MCF 10A (cell line): ENCODE results near the gene AIG1. TPM values are rescaled to one million over a fixed set of nuclear protein-coding genes. Genes with fewer than 3 reads are reported as not detected.

Experiments used
- BruUV-seq: library from RNA; stranded (reverse); fragments of 400-500 nt; replicated peaks from 2 replicates; lab custom pipeline; 2021; lab: Mats Ljungman, UMichigan
- CTCF ChIA-PET: fragments of 300-600 bp; sonication (Branson Sonifier 250); formaldehyde crosslinking; extraction: SDS; loops from one replicate; lab custom pipeline; 2021; ENCODE audit warnings: antibody characterized with exemption, inconsistent platforms; lab: Yijun Ruan, JAX
- POLR2A ChIA-PET: fragments of 300-600, 350-650 bp; sonication (Branson Sonifier 250); formaldehyde crosslinking; extraction: SDS; loops from one replicate; lab custom pipeline; 2020; ENCODE audit warnings: antibody characterized with exemption, inconsistent platforms; lab: Yijun Ruan, JAX
- DNase-seq: peaks from one replicate; pipeline ENCODE4 v3.0.0-alpha.2; 2018; ENCODE audit not compliant: unreplicated experiment
- H3K27ac Mint-ChIP-seq: one replicate; pipeline ENCODE4 v1.8.0; 2022; ENCODE audit warnings: mild to moderate bottlenecking, low read depth, mixed read lengths; ENCODE audit not compliant: unreplicated experiment
- H3K27me3 Mint-ChIP-seq: one replicate; pipeline ENCODE4 v1.8.0; 2022; ENCODE audit warnings: mixed read lengths; ENCODE audit not compliant: insufficient read depth, unreplicated experiment
- H3K36me3 Mint-ChIP-seq: one replicate; pipeline ENCODE4 v1.8.0; 2022; ENCODE audit warnings: mild to moderate bottlenecking, moderate library complexity, mixed read lengths; ENCODE audit not compliant: insufficient read depth, unreplicated experiment
- H3K4me1 Mint-ChIP-seq: one replicate; pipeline ENCODE4 v1.8.0; 2022; ENCODE audit warnings: mixed read lengths; ENCODE audit not compliant: insufficient read depth, unreplicated experiment
- H3K4me3 Mint-ChIP-seq: one replicate; pipeline ENCODE4 v1.8.0; 2022; ENCODE audit warnings: mild to moderate bottlenecking, moderate library complexity, mixed read lengths; ENCODE audit not compliant: unreplicated experiment
- H3K9me3 Mint-ChIP-seq: one replicate; pipeline ENCODE4 v1.8.0; 2022; ENCODE audit warnings: mixed read lengths; ENCODE audit not compliant: unreplicated experiment
- CTCF ChIP-seq: fragments of 200-600 bp; IDR thresholded peaks from one replicate; pipeline ENCODE4 v1.8.0; 2022; ENCODE audit warnings: antibody characterized with exemption, mild to moderate bottlenecking; ENCODE audit not compliant: unreplicated experiment
- intact Hi-C: fragments of 100-400 bp; cut with micrococcal nuclease; formaldehyde crosslinking; loops from 2 replicates; pipeline ENCODE4 v1.14.1; 2022
- total RNA-seq: library from RNA; stranded (reverse); gene quantifications from 2 replicates; pipeline ENCODE4 v1.2.3, GENCODE V29; 2022

The AIG1 gene
- total RNA-seq, 1 experiment from 2014 or later: 106 TPM

DNA sequence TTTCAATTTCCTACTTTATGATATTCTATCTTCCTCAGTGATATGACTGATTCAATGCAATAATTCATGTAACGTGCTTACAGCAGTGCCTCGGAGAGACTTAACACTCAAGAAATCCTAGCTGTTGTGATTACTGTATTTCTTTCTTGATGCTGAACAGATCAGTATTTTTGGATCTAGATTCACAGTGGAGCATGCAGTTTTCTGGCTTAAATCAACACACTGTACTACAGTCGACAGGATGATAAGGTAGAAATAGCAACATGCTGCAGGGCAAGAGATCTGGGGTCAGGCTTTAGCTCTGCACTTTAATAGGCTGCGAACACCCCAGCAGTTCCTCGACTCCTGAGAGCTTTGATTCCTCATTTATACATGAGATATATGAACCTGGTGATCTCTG, 161.0 kb downstream of the AIG1 start:
- no peak for DNase-seq
- no TSS peak for BruUV-seq
- ChIA-PET POLR2A (interaction anchor here (0.7 kb wide), 1 partner anchor 176 kb away, joined by 3 read pairs; no protein-coding TSS in a partner anchor), CTCF (no interaction called here)
- peaks cover 10% of the 10 kb centered on the region for H3K4me1 Mint-ChIP-seq
- H3K4me3 Mint-ChIP-seq: no peak overlapping the region
- H3K27me3 Mint-ChIP-seq: no peaks in the 10 kb centered on the region
- peaks cover 5% of the 10 kb centered on the region for H3K36me3 Mint-ChIP-seq
- no peaks in the 10 kb centered on the region for H3K9me3 Mint-ChIP-seq
- intact Hi-C loops: no loop called here
- no peak for TF ChIP-seq CTCF
- no peak overlapping the region for H3K27ac Mint-ChIP-seq

DNA sequence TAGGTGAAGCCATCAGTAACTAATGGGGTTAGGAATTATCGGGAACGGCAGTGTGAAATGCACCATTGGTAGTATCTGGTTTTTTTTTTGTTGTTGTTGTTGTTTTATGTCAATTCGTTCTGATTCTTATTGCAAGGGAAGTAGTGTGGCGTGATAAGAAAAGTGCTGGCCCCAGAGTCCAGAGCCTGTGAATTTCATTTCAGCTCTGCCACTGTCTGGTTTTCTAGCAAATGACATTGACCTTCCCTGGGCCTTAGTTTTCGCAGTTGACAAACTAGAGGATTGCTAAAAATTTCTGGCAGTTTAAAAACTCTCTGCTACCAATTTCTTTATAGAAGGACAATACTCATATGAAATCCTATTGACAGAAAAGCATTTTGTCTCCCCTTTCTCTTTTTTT, 161.6 kb downstream of the AIG1 start:
- H3K27ac Mint-ChIP-seq: no peak overlapping the region
- TF ChIP-seq CTCF: no peak
- BruUV-seq: no TSS peak

GRCh38 chr6:143222801-143223231, 162.1 kb downstream of the AIG1 start:
- ChIA-PET POLR2A (no interaction called here), CTCF (interaction anchor here (0.9 kb wide), 1 partner anchor 529 kb away, joined by 3 read pairs; no protein-coding TSS in a partner anchor)
- Mint-ChIP-seq H3K4me1 (peaks cover 10% of the 10 kb centered on the region), H3K9me3 (no peaks in the 10 kb centered on the region), H3K36me3 (peaks cover 5% of the 10 kb centered on the region), H3K27me3 (no peaks in the 10 kb centered on the region), H3K27ac (no peak overlapping the region), H3K4me3 (no peak overlapping the region)
- BruUV-seq: no TSS peak
- TF ChIP-seq CTCF: no peak
- intact Hi-C loops: no loop called here
- no peak for DNase-seq

More for the DNA sequence above, 161.6 kb downstream of the AIG1 start:
- H3K4me1 Mint-ChIP-seq: peaks cover 10% of the 10 kb centered on the region
- intact Hi-C loops: no loop called here
- DNase-seq: no peak
- ChIA-PET POLR2A (no interaction called here), CTCF (interaction anchor here (0.9 kb wide), 1 partner anchor 529 kb away, joined by 3 read pairs; no protein-coding TSS in a partner anchor)
- H3K36me3 Mint-ChIP-seq: peaks cover 5% of the 10 kb centered on the region
- H3K27me3 Mint-ChIP-seq: no peaks in the 10 kb centered on the region
- no peaks in the 10 kb centered on the region for H3K9me3 Mint-ChIP-seq
- H3K4me3 Mint-ChIP-seq: no peak overlapping the region

DNA sequence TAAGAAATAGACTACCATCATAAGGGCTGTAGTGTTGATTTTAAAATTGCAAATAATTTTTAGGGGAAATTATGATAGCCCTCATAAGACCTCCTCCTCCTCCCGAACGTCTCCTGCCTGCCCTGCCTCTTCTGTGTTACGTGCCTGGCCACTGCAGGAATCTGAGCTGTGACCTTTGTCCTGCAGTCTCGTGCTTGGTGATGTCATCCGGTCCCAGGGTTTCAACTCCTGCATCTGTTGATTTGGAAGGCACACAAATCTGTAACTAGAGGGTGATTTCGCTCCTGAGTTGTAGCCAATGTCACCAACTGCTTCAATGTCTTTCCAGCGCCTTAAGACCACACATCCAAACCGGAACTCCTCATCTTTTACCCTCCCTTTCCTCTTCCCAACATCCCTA, 163.2 kb downstream of the AIG1 start:
- intact Hi-C loops: no loop called here
- Mint-ChIP-seq H3K36me3 (peaks cover 5% of the 10 kb centered on the region), H3K27ac (no peak overlapping the region)

More for the DNA sequence above, 163.2 kb downstream of the AIG1 start:
- ChIA-PET CTCF (interaction anchor here (0.7 to 1.5 kb wide), 2 partner anchors 114 to 530 kb away, joined by 3 to 4 read pairs; no protein-coding TSS in a partner anchor), POLR2A (interaction anchor here (1.0 to 1.6 kb wide), 4 partner anchors 42 to 445 kb away, joined by 3 to 6 read pairs (median 4); partner anchors contain the start of genes ADAT2 and PEX3)
- Mint-ChIP-seq H3K27me3 (no peaks in the 10 kb centered on the region), H3K4me3 (no peak overlapping the region), H3K9me3 (no peaks in the 10 kb centered on the region), H3K4me1 (peaks cover 17% of the 10 kb centered on the region)
- DNase-seq: no peak
- no peak for TF ChIP-seq CTCF
- BruUV-seq: no TSS peak
